Adrenal gland (tissue), 12 donors: ENCODE results near the gene SHISAL1. TPM values are rescaled to one million over a fixed set of nuclear protein-coding genes. Genes with fewer than 3 reads are reported as not detected.

Source experiments
- DNase-seq, 7 donors: peaks; one replicate each; pipeline ENCODE4 v3.0.0-alpha.2; 2019 to 2020
- H3K27ac ChIP-seq, 5 donors: fragments of 200-600 bp; sonication (generic) in 4 of 5; 1 replicate in 3 of 5; 2 replicates in 2 of 5; pipeline versions ENCODE4 v1.5.1 to v1.8.0; 2016 to 2020; ENCODE audit warnings: mild to moderate bottlenecking in 1 of 5
- H3K27me3 ChIP-seq: fragments of 200-600 bp; 2 replicates; pipeline ENCODE4 v1.8.0; 2021
- H3K36me3 ChIP-seq, 2 donors: fragments of 200-600 bp; replicated peaks in 1 of 2; 1 replicate in 1 of 2; 2 replicates in 1 of 2; pipeline versions ENCODE4 v1.5.1 to v1.8.0; 2018 to 2022
- H3K4me1 ChIP-seq, 2 donors: fragments of 200-600 bp; replicated peaks in 1 of 2; 1 replicate in 1 of 2; 2 replicates in 1 of 2; pipeline versions ENCODE4 v1.5.1 to v1.8.0; 2018 to 2021
- H3K4me3 ChIP-seq, 4 donors: fragments of 200-600 bp; sonication (generic) in 3 of 4; one replicate each; pipeline ENCODE4 v1.5.1; 2016 to 2018
- H3K9me3 ChIP-seq, 3 donors: fragments of 200-600 bp; sonication (generic) in 1 of 3; replicated peaks in 1 of 3; 1 replicate in 2 of 3; 2 replicates in 1 of 3; pipeline versions ENCODE4 v1.5.1 to v1.8.0; 2016 to 2021
- POLR2A ChIP-seq, 2 donors: fragments of 450-650 bp; IDR thresholded peaks; one replicate each; pipeline ENCODE4 v1.6.1; 2017; ENCODE audit warnings: antibody characterized with exemption in 2 of 2, mild to moderate bottlenecking in 2 of 2, moderate library complexity in 1 of 2
- WGBS, 4 donors: extraction: QIAGEN DNeasy Blood & Tissue Kit in 2 of 4; methylation state at CpG; one replicate each; pipeline versions ENCODE4 v1.1.5 to v1.1.7; 2013 to 2017; 5-methylcytosine and 5-hydroxymethylcytosine counted together
- intact Hi-C, 2 donors: fragments of 100-400 bp; cut with DNase I; formaldehyde crosslinking; loops; one replicate each; pipeline versions ENCODE4 v1.14.1 to v1.15.0; 2022 to 2023
- polyA plus RNA-seq, 3 donors: library from polyadenylated mRNA; stranded (reverse); fragments of 200-250 nt in 2 of 3; fragments of 350-450 nt in 1 of 3; fragmentation: Illumina TruSeq in 1 of 3; extraction: RNeasy Lipid Tissue Mini Kit (QIAGEN cat#74804) in 1 of 3; gene quantifications; one replicate each; pipeline ENCODE4 v1.2.3, GENCODE V29; 2013 to 2014
- total RNA-seq, 9 donors: library from RNA; depleted of rRNA in 4 of 9; stranded (reverse); fragments of >200 nt in 4 of 9; fragments of 120-200 nt in 1 of 9; fragmentation: NEBNext Ultra II Directional in 1 of 9; extraction: Animal tissue kit (Norgen Biotek cat#: 25700) in 1 of 9; gene quantifications; one replicate each; pipeline versions ENCODE4 v1.1.0 to v1.2.4, GENCODE V29; 2013 to 2023
- TF ChIP-seq, protein P1 (sequence below), 6 experiments: fragments of 450-650 bp in 4 of 6; fragments of 200-600 bp in 2 of 6; sonication (generic) in 1 of 6; IDR thresholded peaks; 1 replicate in 5 of 6; 2 replicates in 1 of 6; pipeline versions ENCODE4 v1.5.1 to v1.8.0; 2016 to 2021; ENCODE audit warnings: antibody characterized with exemption in 6 of 6, mild to moderate bottlenecking in 2 of 6, moderate library complexity in 1 of 6
- donor health status: healthy with polysubstance abuse.
- donor health status: Bipolar disorder and iron deficiency.
- donor health status: DM: yes; HTN: yes; CAD: no.
- donor health status: DM: no; HTN: no; CAD: no.
- donor health status: DM: no; HTN: no; CAD: no.
- donor health status: DM: yes; HTN: yes; CAD: no.

The SHISAL1 gene
- total and polyA plus RNA-seq, 12 donors = 0.33 to 2.4 (median 1.0) TPM

DNA sequence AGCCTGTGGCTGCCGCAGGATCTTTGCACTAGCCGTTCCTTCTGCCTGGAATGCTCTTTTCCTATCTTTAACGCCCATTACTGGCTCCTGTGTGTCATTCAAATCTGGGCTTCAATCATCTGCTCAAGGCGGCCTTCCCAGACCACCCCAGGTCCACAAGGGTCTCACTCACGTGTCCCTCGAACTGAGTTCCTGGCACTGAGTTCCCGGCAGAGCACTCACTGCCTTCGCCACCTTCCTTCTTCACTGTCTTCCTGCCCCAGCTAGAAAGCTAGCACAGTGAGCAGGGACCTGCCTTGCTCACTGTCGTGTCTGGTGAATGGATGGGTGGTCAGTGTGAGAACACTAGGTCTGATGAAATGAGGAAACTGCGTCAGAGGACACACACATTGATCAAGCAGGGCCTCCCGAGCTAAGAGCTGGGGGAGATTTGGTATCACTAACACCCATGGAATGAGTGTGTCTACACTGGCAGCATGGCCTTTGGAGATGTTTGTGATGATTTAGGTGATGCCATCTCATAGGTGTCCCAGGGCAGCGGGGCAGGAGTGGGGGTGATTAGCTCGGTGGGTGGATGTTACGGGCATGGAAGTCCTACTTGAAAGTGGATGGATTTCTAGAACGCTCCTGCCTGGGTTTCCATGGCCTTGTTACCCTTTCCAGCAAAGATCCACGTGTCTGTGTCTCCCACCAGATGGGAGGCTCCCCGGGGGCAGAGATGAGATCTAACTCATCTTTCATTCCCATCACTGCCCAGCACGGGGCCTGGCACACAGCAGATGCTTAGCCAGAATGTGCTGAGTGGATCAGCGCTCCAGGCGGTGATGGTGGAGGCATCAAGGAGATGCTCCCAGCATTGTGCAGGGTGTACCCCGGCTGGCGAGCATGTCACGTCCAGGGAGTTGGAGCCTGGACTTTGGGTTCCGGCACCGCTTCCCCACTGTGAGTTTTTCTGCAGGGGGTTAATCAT is 64.5 kb downstream of the SHISAL1 start:
- WGBS, 4 donors = 85 to 93% (median 91%) methylated on average over 22 to 25 of the region's 25 CpGs
- Histone ChIP-seq H3K9me3 (no peaks in the 10 kb centered on the region), H3K36me3 (no peaks in the 10 kb centered on the region), H3K4me1 (no peaks in the 10 kb centered on the region), H3K4me3 (no peak overlapping the region), H3K27me3 (no peaks in the 10 kb centered on the region), H3K27ac (no peak overlapping the region)
- DNase-seq = peak in 2 of 7 donors; percentile 7 to 23
- TF ChIP-seq POLR2A (IDR thresholded peaks at IDR 0.05) = no peak
- TF ChIP-seq, protein P1, sequence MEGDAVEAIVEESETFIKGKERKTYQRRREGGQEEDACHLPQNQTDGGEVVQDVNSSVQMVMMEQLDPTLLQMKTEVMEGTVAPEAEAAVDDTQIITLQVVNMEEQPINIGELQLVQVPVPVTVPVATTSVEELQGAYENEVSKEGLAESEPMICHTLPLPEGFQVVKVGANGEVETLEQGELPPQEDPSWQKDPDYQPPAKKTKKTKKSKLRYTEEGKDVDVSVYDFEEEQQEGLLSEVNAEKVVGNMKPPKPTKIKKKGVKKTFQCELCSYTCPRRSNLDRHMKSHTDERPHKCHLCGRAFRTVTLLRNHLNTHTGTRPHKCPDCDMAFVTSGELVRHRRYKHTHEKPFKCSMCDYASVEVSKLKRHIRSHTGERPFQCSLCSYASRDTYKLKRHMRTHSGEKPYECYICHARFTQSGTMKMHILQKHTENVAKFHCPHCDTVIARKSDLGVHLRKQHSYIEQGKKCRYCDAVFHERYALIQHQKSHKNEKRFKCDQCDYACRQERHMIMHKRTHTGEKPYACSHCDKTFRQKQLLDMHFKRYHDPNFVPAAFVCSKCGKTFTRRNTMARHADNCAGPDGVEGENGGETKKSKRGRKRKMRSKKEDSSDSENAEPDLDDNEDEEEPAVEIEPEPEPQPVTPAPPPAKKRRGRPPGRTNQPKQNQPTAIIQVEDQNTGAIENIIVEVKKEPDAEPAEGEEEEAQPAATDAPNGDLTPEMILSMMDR (IDR thresholded peaks at IDR 0.05) = no peak
- intact Hi-C loops = no loop called here

DNA sequence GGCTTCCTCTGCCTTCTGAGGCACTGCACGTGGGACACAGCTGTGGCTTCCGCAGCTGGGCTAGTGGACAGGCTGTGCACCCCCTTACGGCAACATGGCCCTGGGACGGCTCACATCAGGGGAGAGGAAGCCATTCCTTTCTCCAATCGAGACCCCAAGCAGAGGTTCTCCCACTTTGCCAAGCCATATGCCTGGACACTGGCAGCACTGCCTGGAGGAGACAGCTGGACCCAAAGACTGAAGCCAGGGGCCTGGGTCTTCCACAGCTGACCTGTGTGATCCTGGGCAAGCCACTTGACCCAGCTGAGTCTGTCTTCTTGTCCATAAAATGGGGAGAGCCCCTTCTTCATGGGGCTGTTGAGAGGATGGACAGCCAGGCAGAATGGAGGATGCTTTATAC is 65.4 kb downstream of the SHISAL1 start:
- Histone ChIP-seq H3K4me3 (no peak overlapping the region), H3K4me1 (no peaks in the 10 kb centered on the region), H3K36me3 (no peaks in the 10 kb centered on the region), H3K27ac (no peak overlapping the region), H3K27me3 (no peaks in the 10 kb centered on the region), H3K9me3 (no peaks in the 10 kb centered on the region)
- DNase-seq = peak in 1 of 7 donors; percentile 35
- 80 to 95% (median 86%) methylated on average over 4 to 5 of the region's 5 CpGs for WGBS, 4 donors
- no peak for TF ChIP-seq POLR2A (IDR thresholded peaks at IDR 0.05)
- TF ChIP-seq, protein P1 (IDR thresholded peaks at IDR 0.05) = no peak
- intact Hi-C loops = no loop called here

DNA sequence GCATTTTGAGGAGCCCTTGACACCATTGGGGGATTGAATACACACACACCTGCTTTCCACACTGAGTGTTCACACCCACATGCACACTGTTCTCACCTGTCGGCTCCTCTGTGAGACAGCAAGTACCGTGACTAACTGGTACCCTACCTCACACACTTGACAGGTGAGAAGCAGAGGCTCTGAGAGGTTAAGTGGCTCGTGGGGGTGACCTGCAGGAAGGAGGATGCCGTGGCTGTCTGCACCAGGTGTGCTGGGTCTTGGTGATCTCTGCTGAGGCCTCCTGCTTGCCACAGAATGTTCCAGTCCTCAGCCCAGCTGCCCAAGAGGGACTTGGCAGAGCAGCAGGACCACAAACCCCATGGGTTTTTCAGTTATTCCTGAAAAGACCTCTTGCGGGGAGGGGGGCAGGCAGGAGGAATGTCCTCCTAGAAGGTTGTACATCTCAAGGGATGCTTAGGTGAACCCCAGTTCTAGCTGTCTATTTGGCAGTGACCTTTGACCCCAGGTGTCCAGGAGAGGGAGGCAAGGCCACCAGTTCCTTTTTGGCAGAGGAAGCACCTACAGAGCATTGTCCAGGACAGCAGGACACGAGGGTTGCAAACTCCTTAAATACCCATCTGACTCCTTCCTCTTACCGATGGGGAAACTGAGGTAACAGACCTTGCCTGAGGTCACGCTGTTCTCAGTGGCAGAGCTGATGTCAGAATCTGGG is 66.0 kb downstream of the SHISAL1 start:
- DNase-seq = peak in 2 of 7 donors; percentile 3 to 20

DNA sequence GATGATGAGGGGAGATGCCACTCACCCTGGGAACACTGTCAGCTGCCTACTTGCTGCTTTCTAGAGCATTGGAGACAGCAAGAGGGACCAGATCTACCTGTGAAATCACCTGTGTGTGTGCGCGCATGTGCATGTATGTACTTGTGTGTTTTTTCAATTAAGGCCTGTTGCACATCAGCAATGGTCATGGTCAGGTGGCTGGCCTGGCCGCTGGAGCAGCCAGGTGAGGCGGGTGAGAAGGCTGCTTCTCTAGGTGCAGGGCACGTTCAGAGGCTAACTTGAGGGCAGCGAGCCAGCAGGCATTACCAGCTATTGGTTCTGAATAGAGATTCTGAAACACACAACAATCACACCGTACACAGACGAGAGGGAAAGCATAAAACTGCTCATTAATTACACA is 66.9 kb downstream of the SHISAL1 start:
- peak in 1 of 7 donors; percentile 35 for DNase-seq
- intact Hi-C loops = no loop called here
- TF ChIP-seq POLR2A (IDR thresholded peaks at IDR 0.05) = no peak
- TF ChIP-seq, protein P1 (IDR thresholded peaks at IDR 0.05) = no peak

More for the DNA sequence above, 66.0 kb downstream of the SHISAL1 start:
- Histone ChIP-seq H3K36me3 (no peaks in the 10 kb centered on the region), H3K27ac (no peak overlapping the region), H3K4me1 (no peaks in the 10 kb centered on the region), H3K27me3 (no peaks in the 10 kb centered on the region), H3K4me3 (no peak overlapping the region), H3K9me3 (no peaks in the 10 kb centered on the region)
- 82 to 90% (median 87%) methylated on average over 4 to 8 of the region's 8 CpGs for WGBS, 4 donors
- no peak for TF ChIP-seq POLR2A (IDR thresholded peaks at IDR 0.05)
- TF ChIP-seq, protein P1 (IDR thresholded peaks at IDR 0.05) = no peak
- intact Hi-C loops = no loop called here

More for the DNA sequence above, 66.9 kb downstream of the SHISAL1 start:
- Histone ChIP-seq H3K4me3 (no peak overlapping the region), H3K27ac (no peak overlapping the region), H3K27me3 (no peaks in the 10 kb centered on the region), H3K36me3 (no peaks in the 10 kb centered on the region), H3K9me3 (no peaks in the 10 kb centered on the region), H3K4me1 (no peaks in the 10 kb centered on the region)
- 81 to 93% (median 87%) methylated on average over 7 to 8 of the region's 8 CpGs for WGBS, 4 donors
